H9 (cell line): ENCODE results near the gene PPM1H. TPM values are rescaled to one million over a fixed set of nuclear protein-coding genes. Genes with fewer than 3 reads are reported as not detected.

ENCODE experiments used
- DNase-seq: peaks from one replicate; pipeline ENCODE4 v3.0.0-alpha.2; 2017
- H2AFZ ChIP-seq: one replicate; pipeline ENCODE4 v1.6.1; 2013; ENCODE audit warnings: mild to moderate bottlenecking, low read length, control low read depth, moderate library complexity
- H2AK5ac ChIP-seq: 2 replicates; pipeline ENCODE4 v1.6.1; 2013; ENCODE audit warnings: low read length, control low read depth, mixed read lengths; ENCODE audit not compliant: insufficient read length
- H2BK120ac ChIP-seq: one replicate; pipeline ENCODE4 v1.6.1; 2013; ENCODE audit warnings: low read depth, mild to moderate bottlenecking, low read length, control low read depth, inconsistent platforms; ENCODE audit not compliant: poor library complexity, severe bottlenecking
- H2BK12ac ChIP-seq: 2 replicates; pipeline ENCODE4 v1.6.1; 2013; ENCODE audit warnings: low read length, control low read depth, mixed read lengths, low read depth; ENCODE audit not compliant: insufficient read length
- H2BK15ac ChIP-seq: 2 replicates; pipeline ENCODE4 v1.6.1; 2013; ENCODE audit warnings: low read depth, low read length, control low read depth
- H2BK20ac ChIP-seq: one replicate; pipeline ENCODE4 v1.6.1; 2013; ENCODE audit warnings: low read depth, mild to moderate bottlenecking, low read length, control low read depth, inconsistent platforms; ENCODE audit not compliant: poor library complexity, severe bottlenecking
- H2BK5ac ChIP-seq: 2 replicates; pipeline ENCODE4 v1.6.1; 2013; ENCODE audit warnings: low read length, control low read depth, mixed read lengths; ENCODE audit not compliant: insufficient read length
- H3K14ac ChIP-seq: 2 replicates; pipeline ENCODE4 v1.6.1; 2013; ENCODE audit warnings: low read length, control low read depth; ENCODE audit not compliant: insufficient read depth
- H3K18ac ChIP-seq: 2 replicates; pipeline ENCODE4 v1.6.1; 2013; ENCODE audit warnings: low read depth, mild to moderate bottlenecking, mixed read lengths, low read length, control low read depth; ENCODE audit not compliant: insufficient read length
- H3K23ac ChIP-seq: 2 replicates; pipeline ENCODE4 v1.6.1; 2013; ENCODE audit warnings: low read length, control low read depth, mixed read lengths, low read depth; ENCODE audit not compliant: insufficient read length
- H3K23me2 ChIP-seq: 2 replicates; pipeline ENCODE4 v1.6.1; 2013; ENCODE audit warnings: low read depth, mild to moderate bottlenecking, mixed read lengths, low read length, control low read depth; ENCODE audit not compliant: insufficient read length, poor library complexity, severe bottlenecking
- H3K27ac ChIP-seq: 2 replicates; pipeline ENCODE4 v1.5.1; 2013; ENCODE audit warnings: low read length, control low read depth, mixed read lengths, low read depth; ENCODE audit not compliant: insufficient read length
- H3K27me3 ChIP-seq: 2 replicates; pipeline ENCODE4 v1.6.1; 2013; ENCODE audit warnings: low read length, control low read depth, inconsistent platforms; ENCODE audit not compliant: insufficient read depth
- H3K4ac ChIP-seq: 2 replicates; pipeline ENCODE4 v1.6.1; 2013; ENCODE audit warnings: low read depth, mild to moderate bottlenecking, control low read depth, inconsistent platforms, low read length, moderate library complexity
- H3K4me1 ChIP-seq: 2 replicates; pipeline ENCODE4 v1.6.1; 2013; ENCODE audit warnings: low read length, control low read depth, inconsistent platforms; ENCODE audit not compliant: insufficient read depth
- H3K4me2 ChIP-seq: 2 replicates; pipeline ENCODE4 v1.6.1; 2013; ENCODE audit warnings: low read length, control low read depth, mixed read lengths; ENCODE audit not compliant: insufficient read length, insufficient read depth
- H3K56ac ChIP-seq: 2 replicates; pipeline ENCODE4 v1.6.1; 2013; ENCODE audit warnings: low read depth, mild to moderate bottlenecking, mixed read lengths, low read length, control low read depth; ENCODE audit not compliant: insufficient read length
- H3K79me1 ChIP-seq: 2 replicates; pipeline ENCODE4 v1.6.1; 2013; ENCODE audit warnings: low read depth, mild to moderate bottlenecking, moderate library complexity, low read length, control low read depth, inconsistent platforms; ENCODE audit not compliant: insufficient read depth, poor library complexity, severe bottlenecking
- H3K79me2 ChIP-seq: 2 replicates; pipeline ENCODE4 v1.6.1; 2013; ENCODE audit warnings: low read length, control low read depth, inconsistent platforms; ENCODE audit not compliant: insufficient read depth
- H3K9ac ChIP-seq: 2 replicates; pipeline ENCODE4 v1.6.1; 2013; ENCODE audit warnings: low read length, control low read depth, mixed read lengths; ENCODE audit not compliant: insufficient read length; ENCODE audit errors: extremely low read depth
- H3K9me3 ChIP-seq: one replicate; pipeline ENCODE4 v1.6.1; 2013; ENCODE audit warnings: low read depth, low read length, inconsistent platforms; ENCODE audit not compliant: control insufficient read depth
- H3T11ph ChIP-seq: one replicate; pipeline ENCODE4 v1.6.1; 2013; ENCODE audit warnings: mild to moderate bottlenecking, low read length, control low read depth, inconsistent platforms
- H4K20me1 ChIP-seq: one replicate; pipeline ENCODE4 v1.6.1; 2013; ENCODE audit not compliant: control insufficient read depth, insufficient read length, insufficient read depth
- H4K5ac ChIP-seq: 2 replicates; pipeline ENCODE4 v1.6.1; 2013; ENCODE audit warnings: low read depth, mild to moderate bottlenecking, mixed read lengths, low read length, control low read depth; ENCODE audit not compliant: insufficient read length
- H4K8ac ChIP-seq: replicated peaks from 2 replicates; pipeline ENCODE4 v1.6.1; 2013; ENCODE audit warnings: low read length, control low read depth, mixed read lengths, low read depth; ENCODE audit not compliant: insufficient read length
- H4K91ac ChIP-seq: 2 replicates; pipeline ENCODE4 v1.6.1; 2013; ENCODE audit warnings: low read depth, mild to moderate bottlenecking, moderate library complexity, mixed read lengths, low read length, control low read depth; ENCODE audit not compliant: insufficient read length
- H3K27ac Mint-ChIP-seq, 3 experiments: 2 replicates in 2 of 3; 3 replicates in 1 of 3; pipeline ENCODE4 v1.8.0; 2020 to 2021; ENCODE audit warnings: mixed read lengths in 3 of 3, mild to moderate bottlenecking in 1 of 3, moderate library complexity in 1 of 3
- H3K27me3 Mint-ChIP-seq: 2 replicates; pipeline ENCODE4 v1.8.0; 2021; ENCODE audit warnings: low read depth, mild to moderate bottlenecking, moderate library complexity, mixed read lengths
- H3K36me3 Mint-ChIP-seq, 3 experiments: 2 replicates in 2 of 3; 3 replicates in 1 of 3; pipeline ENCODE4 v1.8.0; 2020 to 2021; ENCODE audit warnings: low read depth in 3 of 3, mixed read lengths in 3 of 3; ENCODE audit not compliant: insufficient read depth in 1 of 3
- H3K4me1 Mint-ChIP-seq, 2 experiments: 2 replicates each; pipeline ENCODE4 v1.8.0; 2020; ENCODE audit warnings: mixed read lengths in 2 of 2
- H3K4me3 Mint-ChIP-seq, 2 experiments: 2 replicates in 1 of 2; 3 replicates in 1 of 2; pipeline ENCODE4 v1.8.0; 2020 to 2021; ENCODE audit warnings: mild to moderate bottlenecking in 2 of 2, mixed read lengths in 2 of 2, moderate library complexity in 1 of 2
- H3K9me3 Mint-ChIP-seq, 2 experiments: 2 replicates in 1 of 2; 3 replicates in 1 of 2; pipeline ENCODE4 v1.8.0; 2020; ENCODE audit warnings: mild to moderate bottlenecking in 2 of 2, mixed read lengths in 2 of 2, moderate library complexity in 1 of 2
- CTCF ChIP-seq: fragments of 200-600 bp; sonication (generic); conservative IDR thresholded peaks from 3 replicates; pipeline ENCODE4 v1.8.0; 2021; ENCODE audit warnings: antibody characterized with exemption, mild to moderate bottlenecking
- WGBS: extraction: QIAGEN DNeasy Blood & Tissue Kit; methylation state at CpG from one replicate; pipeline ENCODE4 v1.1.7; 2013; ENCODE audit warnings: missing lambda C conversion rate, low lambda C conversion rate, mixed read lengths; ENCODE audit not compliant: insufficient read length; ENCODE audit errors: extremely low coverage; 5-methylcytosine and 5-hydroxymethylcytosine counted together
- total RNA-seq: library from RNA; stranded (reverse); gene quantifications from 2 replicates; pipeline ENCODE4 v1.2.1, GENCODE V29; 2021

PPM1H gene
- total RNA-seq, 1 experiment from 2014 or later: 22.1 TPM

- Histone ChIP-seq H3K79me2 (no peaks in the 10 kb centered on the region), H3T11ph (no peak overlapping the region), H3K4me2 (no peak overlapping the region), H3K14ac (no peak overlapping the region), H3K4ac (no peak overlapping the region), H2BK15ac (no peak overlapping the region), H3K27ac (no peak overlapping the region), H3K23me2 (no peaks in the 10 kb centered on the region), H2AK5ac (no peak overlapping the region), H2BK12ac (no peak overlapping the region), H3K9ac (no peak overlapping the region), H4K20me1 (no peaks in the 10 kb centered on the region), H3K23ac (no peak overlapping the region), H2BK5ac (no peak overlapping the region), H3K27me3 (no peaks in the 10 kb centered on the region), H3K56ac (no peak overlapping the region), H3K79me1 (no peaks in the 10 kb centered on the region), H3K18ac (no peak overlapping the region), H3K4me1 (peaks cover 4% of the 10 kb centered on the region; the same call in 1 of the 2 replicates), H3K9me3 (no peaks in the 10 kb centered on the region), H2AFZ (no peak overlapping the region), H2BK20ac (no peak overlapping the region), H4K8ac (no peak overlapping the region), H4K91ac (no peak overlapping the region), H4K5ac (no peak overlapping the region), H2BK120ac (no peak overlapping the region)
- no CpG with 5 or more reads among the region's 9 CpGs for WGBS
- no peaks in the 10 kb centered on the region; a peak in 1 of 7 replicates for H3K36me3 Mint-ChIP-seq
- H3K9me3 Mint-ChIP-seq: no peaks in the 10 kb centered on the region
- no peak for TF ChIP-seq CTCF
- DNase-seq: no peak
- H3K4me3 Mint-ChIP-seq: peak overlapping the region in 1 of 2 experiments; percentile 18; a peak in 2 of 5 replicates
- peak overlapping the region in 2 of 3 experiments; percentile 66 to 74; a peak in 6 of 7 replicates for H3K27ac Mint-ChIP-seq
- peaks cover 14 to 18% of the 10 kb centered on the region in 2 experiments for H3K4me1 Mint-ChIP-seq
- H3K27me3 Mint-ChIP-seq: no peaks in the 10 kb centered on the region
Measured at GRCh38 chr12:62817556-62818271, 117.2 kb downstream of the PPM1H start.
